ENCODE measurements around the gene FUT1. TPM values are rescaled to one million over a fixed set of nuclear protein-coding genes. Genes with fewer than 3 reads are reported as not detected.

Gene FUT1
- total RNA-seq, 1 experiment from 2014 or later: 14.1 TPM

GRCh38 chr19:48739404-48740163 lies 12.9 kb downstream of the FUT1 start:
- no peak overlapping the region; the same call in 1 of the 2 replicates for H3K9ac ChIP-seq (ENCODE audit: low read length)
- peak overlapping the region; percentile 51; the same call in 1 of the 2 replicates for H3K27ac ChIP-seq (ENCODE audit: low read depth, low read length)
- no peak for ATAC-seq
- POLR2A ChIA-PET: interaction anchor here (1.3 kb wide), 1 partner anchor 44 kb away, joined by 4 read pairs; the partner anchor contains the start of gene FUT2
- H3K27me3 ChIP-seq (ENCODE audit: insufficient read depth, low read length): no peaks in the 10 kb centered on the region
- H3K4me1 ChIP-seq (ENCODE audit: control insufficient read depth in 1 of 2, insufficient read depth in 2 of 2, low read length in 2 of 2): peaks cover 25 to 40% of the 10 kb centered on the region in 2 experiments
- no peaks in the 10 kb centered on the region for H3K9me3 ChIP-seq (ENCODE audit: control insufficient read depth in 1 of 2, insufficient read depth in 1 of 2, low read depth in 1 of 2, low read length in 2 of 2)
- DNase-seq (ENCODE audit: low read depth, low spot score): no peak
- intact Hi-C loops (cut with micrococcal nuclease): loop anchor here (2.0 kb wide), 1 partner anchor 65 kb away; no protein-coding TSS in a partner anchor
- H2AFZ ChIP-seq (ENCODE audit: low read depth, low read length, poor library complexity, severe bottlenecking): no peak overlapping the region
- RAD21 ChIA-PET (ENCODE audit: low non-redundant PET in 1 of 2, low total read pairs in 2 of 2, uncharacterized antibody in 2 of 2, unreplicated experiment in 2 of 2): interaction anchor here in 1 of 2 experiments (1.2 kb wide), 1 partner anchor 56 kb away, joined by 4 read pairs; no protein-coding TSS in a partner anchor
- no TSS peak for BruUV-seq (replicated peaks)
- no peaks in the 10 kb centered on the region for H3K36me3 ChIP-seq (ENCODE audit: control insufficient read depth in 1 of 2, insufficient read depth in 2 of 2, low read length in 2 of 2)
- H3K4me3 ChIP-seq (replicated peaks in 1 of 2; ENCODE audit: low read depth in 1 of 2, low read length in 2 of 2): no peak overlapping the region
- H3K4me2 ChIP-seq (ENCODE audit: low read length): peak overlapping the region; percentile 56; the same call in 1 of the 2 replicates
- CTCF ChIA-PET: interaction anchor here (0.9 to 2.4 kb wide), 5 partner anchors 15 to 103 kb away, joined by 4 to 16 read pairs (median 7); partner anchors contain the start of gene CA11
- H3K9me2 ChIP-seq (ENCODE audit: insufficient read depth): no peaks in the 10 kb centered on the region
- TF ChIP-seq SIN3A (IDR thresholded peaks at IDR 0.05; ENCODE audit: low read depth) (no peak), MAX (IDR thresholded peaks at IDR 0.05) (no peak), ZNF274 (IDR thresholded peaks at IDR 0.05; ENCODE audit: low read depth, low read length) (no peak), CEBPB (IDR thresholded peaks at IDR 0.05; ENCODE audit: low read depth) (no peak), SP1 (IDR thresholded peaks at IDR 0.05; ENCODE audit: low read depth) (no peak), CBX3 (IDR thresholded peaks at IDR 0.05; ENCODE audit: low read depth) (no peak)
- H3K79me2 ChIP-seq (ENCODE audit: insufficient read depth, low read length): no peaks in the 10 kb centered on the region
- H4K20me1 ChIP-seq (ENCODE audit: insufficient read depth): no peaks in the 10 kb centered on the region

Measured in HCT116 (cell line).